CD14-positive monocyte (primary cell): ENCODE results near the gene ZNF32. TPM values are rescaled to one million over a fixed set of nuclear protein-coding genes. Genes with fewer than 3 reads are reported as not detected.

Experiments used
- DNase-seq, 3 donors: peaks; one replicate each; pipeline ENCODE4 v3.0.0-alpha.2; 2011 to 2022
- H2AFZ ChIP-seq: 2 replicates; pipeline ENCODE4 v1.6.0; 2012; ENCODE audit warnings: mild to moderate bottlenecking, low read depth, low read length, inconsistent platforms; ENCODE audit not compliant: insufficient read depth, poor library complexity, severe bottlenecking
- H3K27ac ChIP-seq, 2 donors: 1 replicate in 1 of 2; 2 replicates in 1 of 2; pipeline ENCODE4 v1.5.1; 2012 to 2013; ENCODE audit warnings: low read length in 2 of 2, control low read depth in 1 of 2, inconsistent platforms in 1 of 2, low read depth in 1 of 2, mild to moderate bottlenecking in 1 of 2
- H3K27me3 ChIP-seq, 2 donors: one replicate each; pipeline versions ENCODE4 v1.6.0 to v1.6.1; 2011 to 2013; ENCODE audit warnings: low read length in 2 of 2; ENCODE audit not compliant: control insufficient read depth in 2 of 2, insufficient read depth in 2 of 2
- H3K36me3 ChIP-seq, 2 donors: replicated peaks in 1 of 2; 1 replicate in 1 of 2; 2 replicates in 1 of 2; pipeline versions ENCODE4 v1.5.1 to v1.6.1; 2012 to 2013; ENCODE audit warnings: low read length in 2 of 2, control low read depth in 1 of 2, inconsistent platforms in 1 of 2, mild to moderate bottlenecking in 1 of 2; ENCODE audit not compliant: insufficient read depth in 2 of 2, control insufficient read depth in 1 of 2
- H3K4me1 ChIP-seq, 2 donors: 1 replicate in 1 of 2; 2 replicates in 1 of 2; pipeline versions ENCODE4 v1.5.1 to v1.6.1; 2012 to 2013; ENCODE audit warnings: low read length in 2 of 2, control low read depth in 1 of 2, inconsistent platforms in 1 of 2, mild to moderate bottlenecking in 1 of 2, moderate library complexity in 1 of 2; ENCODE audit not compliant: insufficient read depth in 2 of 2, control insufficient read depth in 1 of 2
- H3K4me2 ChIP-seq: replicated peaks from 2 replicates; pipeline ENCODE3; 2012; ENCODE audit warnings: low read length, moderate library complexity, mild to moderate bottlenecking; ENCODE audit not compliant: poor library complexity, severe bottlenecking; ENCODE audit errors: extremely low read depth
- H3K4me3 ChIP-seq, 3 experiments: fragments of 200-600 bp in 1 of 3; sonication (generic) in 1 of 3; replicated peaks in 1 of 3; 1 replicate in 2 of 3; 2 replicates in 1 of 3; pipeline ENCODE4 v1.5.1; 2011 to 2013; ENCODE audit warnings: low read length in 3 of 3, mild to moderate bottlenecking in 3 of 3, control low read depth in 2 of 3, low read depth in 2 of 3, inconsistent platforms in 1 of 3, moderate library complexity in 1 of 3
- H3K79me2 ChIP-seq: 2 replicates; pipeline ENCODE4 v1.6.0; 2012; ENCODE audit warnings: mild to moderate bottlenecking, control low read depth, inconsistent platforms, low read length, moderate library complexity; ENCODE audit not compliant: insufficient read depth
- H3K9ac ChIP-seq: 2 replicates; pipeline ENCODE4 v1.6.0; 2017; ENCODE audit warnings: low read length, mild to moderate bottlenecking; ENCODE audit not compliant: insufficient read depth, poor library complexity, severe bottlenecking
- H3K9me3 ChIP-seq, 2 donors: replicated peaks in 1 of 2; 1 replicate in 1 of 2; 2 replicates in 1 of 2; pipeline versions ENCODE4 v1.5.1 to v1.6.1; 2012 to 2013; ENCODE audit warnings: low read length in 2 of 2, control low read depth in 1 of 2; ENCODE audit not compliant: control insufficient read depth in 1 of 2, insufficient read depth in 1 of 2
- H4K20me1 ChIP-seq: 2 replicates; pipeline ENCODE4 v1.6.0; 2012; ENCODE audit warnings: mild to moderate bottlenecking, low read length, control low read depth, moderate library complexity; ENCODE audit not compliant: insufficient read depth
- H3K27ac Mint-ChIP-seq, 7 donors: one replicate each; pipeline ENCODE4 v1.8.0; 2020; ENCODE audit warnings: mild to moderate bottlenecking in 7 of 7, mixed read lengths in 7 of 7, moderate library complexity in 6 of 7, inconsistent platforms in 2 of 7
- H3K27me3 Mint-ChIP-seq, 3 donors: one replicate each; pipeline ENCODE4 v1.8.0; 2021 to 2022; ENCODE audit warnings: low read depth in 3 of 3, mild to moderate bottlenecking in 3 of 3, mixed read lengths in 3 of 3, moderate library complexity in 3 of 3, inconsistent platforms in 1 of 3
- H3K36me3 Mint-ChIP-seq, 2 donors: one replicate each; pipeline ENCODE4 v1.8.0; 2020; ENCODE audit warnings: mixed read lengths in 2 of 2, inconsistent platforms in 1 of 2, mild to moderate bottlenecking in 1 of 2
- H3K4me1 Mint-ChIP-seq: one replicate; pipeline ENCODE4 v1.8.0; 2020; ENCODE audit warnings: mild to moderate bottlenecking, mixed read lengths
- H3K4me3 Mint-ChIP-seq, 2 donors: one replicate each; pipeline ENCODE4 v1.8.0; 2020; ENCODE audit warnings: mild to moderate bottlenecking in 2 of 2, mixed read lengths in 2 of 2, moderate library complexity in 1 of 2
- H3K9me3 Mint-ChIP-seq, 7 donors: one replicate each; pipeline ENCODE4 v1.8.0; 2020 to 2022; ENCODE audit warnings: mixed read lengths in 7 of 7, mild to moderate bottlenecking in 6 of 7, moderate library complexity in 6 of 7, inconsistent platforms in 2 of 7
- WGBS: methylation state at CpG from one replicate; pipeline ENCODE4 v1.1.5; 2013; ENCODE audit warnings: missing lambda C conversion rate; ENCODE audit not compliant: insufficient coverage; 5-methylcytosine and 5-hydroxymethylcytosine counted together
- intact Hi-C, 2 donors: fragments of 100-400 bp; cut with micrococcal nuclease; formaldehyde crosslinking; loops; one replicate each; pipeline versions ENCODE4 v1.15.0 to v1.15.1; 2023
- polyA plus RNA-seq, 3 donors: library from polyadenylated mRNA; depleted of rRNA in 1 of 3; unstranded in 2 of 3; stranded (reverse) in 1 of 3; fragments of 300-500 nt in 2 of 3; fragments of >200 nt in 1 of 3; fragmentation: Illumina TruSeq in 2 of 3; gene quantifications; 1 replicate in 2 of 3; 2 replicates in 1 of 3; pipeline ENCODE4 v1.2.3, GENCODE V29; 2012 to 2021
- TF ChIP-seq, protein P1 (sequence below): fragments of 200-600 bp; IDR thresholded peaks from one replicate; pipeline ENCODE4 v1.8.0; 2022; ENCODE audit warnings: antibody characterized with exemption, mild to moderate bottlenecking

ZNF32 gene
- polyA plus RNA-seq, 3 donors: 16.7 to 33.6 (median 33.0) TPM

DNA sequence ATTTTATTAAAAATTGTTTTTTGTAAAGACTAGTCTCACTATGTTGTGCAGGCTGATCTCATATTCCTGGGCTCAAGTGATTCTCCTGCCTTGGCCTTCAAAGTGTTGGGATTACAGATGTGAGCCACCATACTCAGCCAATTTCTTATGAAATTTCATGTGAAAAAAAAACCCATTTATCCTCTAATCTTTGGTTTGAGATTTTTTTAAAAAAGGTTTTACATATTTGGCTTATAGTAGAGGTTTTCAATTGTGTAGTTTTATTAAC lies 35.5 kb upstream of the ZNF32 start:
- H3K9me3 Mint-ChIP-seq: peaks cover 0 to 5% (median 1%) of the 10 kb centered on the region in 7 donors
- Histone ChIP-seq H3K4me1 (peaks cover 2 to 3% of the 10 kb centered on the region in 2 donors), H3K27ac (no peak overlapping the region), H4K20me1 (no peaks in the 10 kb centered on the region), H3K4me2 (no peak overlapping the region), H3K79me2 (no peaks in the 10 kb centered on the region), H3K9ac (no peak overlapping the region), H3K36me3 (no peaks in the 10 kb centered on the region), H3K27me3 (no peaks in the 10 kb centered on the region), H3K9me3 (no peaks in the 10 kb centered on the region), H2AFZ (no peak overlapping the region), H3K4me3 (no peak overlapping the region)
- peaks cover 2% of the 10 kb centered on the region for H3K4me1 Mint-ChIP-seq
- TF ChIP-seq, protein P1, sequence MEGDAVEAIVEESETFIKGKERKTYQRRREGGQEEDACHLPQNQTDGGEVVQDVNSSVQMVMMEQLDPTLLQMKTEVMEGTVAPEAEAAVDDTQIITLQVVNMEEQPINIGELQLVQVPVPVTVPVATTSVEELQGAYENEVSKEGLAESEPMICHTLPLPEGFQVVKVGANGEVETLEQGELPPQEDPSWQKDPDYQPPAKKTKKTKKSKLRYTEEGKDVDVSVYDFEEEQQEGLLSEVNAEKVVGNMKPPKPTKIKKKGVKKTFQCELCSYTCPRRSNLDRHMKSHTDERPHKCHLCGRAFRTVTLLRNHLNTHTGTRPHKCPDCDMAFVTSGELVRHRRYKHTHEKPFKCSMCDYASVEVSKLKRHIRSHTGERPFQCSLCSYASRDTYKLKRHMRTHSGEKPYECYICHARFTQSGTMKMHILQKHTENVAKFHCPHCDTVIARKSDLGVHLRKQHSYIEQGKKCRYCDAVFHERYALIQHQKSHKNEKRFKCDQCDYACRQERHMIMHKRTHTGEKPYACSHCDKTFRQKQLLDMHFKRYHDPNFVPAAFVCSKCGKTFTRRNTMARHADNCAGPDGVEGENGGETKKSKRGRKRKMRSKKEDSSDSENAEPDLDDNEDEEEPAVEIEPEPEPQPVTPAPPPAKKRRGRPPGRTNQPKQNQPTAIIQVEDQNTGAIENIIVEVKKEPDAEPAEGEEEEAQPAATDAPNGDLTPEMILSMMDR: no peak
- H3K36me3 Mint-ChIP-seq: no peaks in the 10 kb centered on the region
- H3K27ac Mint-ChIP-seq: no peak overlapping the region
- H3K27me3 Mint-ChIP-seq: peaks cover 9 to 27% (median 16%) of the 10 kb centered on the region in 3 donors
- H3K4me3 Mint-ChIP-seq: no peak overlapping the region
- DNase-seq: no peak
- intact Hi-C loops: no loop called here

DNA sequence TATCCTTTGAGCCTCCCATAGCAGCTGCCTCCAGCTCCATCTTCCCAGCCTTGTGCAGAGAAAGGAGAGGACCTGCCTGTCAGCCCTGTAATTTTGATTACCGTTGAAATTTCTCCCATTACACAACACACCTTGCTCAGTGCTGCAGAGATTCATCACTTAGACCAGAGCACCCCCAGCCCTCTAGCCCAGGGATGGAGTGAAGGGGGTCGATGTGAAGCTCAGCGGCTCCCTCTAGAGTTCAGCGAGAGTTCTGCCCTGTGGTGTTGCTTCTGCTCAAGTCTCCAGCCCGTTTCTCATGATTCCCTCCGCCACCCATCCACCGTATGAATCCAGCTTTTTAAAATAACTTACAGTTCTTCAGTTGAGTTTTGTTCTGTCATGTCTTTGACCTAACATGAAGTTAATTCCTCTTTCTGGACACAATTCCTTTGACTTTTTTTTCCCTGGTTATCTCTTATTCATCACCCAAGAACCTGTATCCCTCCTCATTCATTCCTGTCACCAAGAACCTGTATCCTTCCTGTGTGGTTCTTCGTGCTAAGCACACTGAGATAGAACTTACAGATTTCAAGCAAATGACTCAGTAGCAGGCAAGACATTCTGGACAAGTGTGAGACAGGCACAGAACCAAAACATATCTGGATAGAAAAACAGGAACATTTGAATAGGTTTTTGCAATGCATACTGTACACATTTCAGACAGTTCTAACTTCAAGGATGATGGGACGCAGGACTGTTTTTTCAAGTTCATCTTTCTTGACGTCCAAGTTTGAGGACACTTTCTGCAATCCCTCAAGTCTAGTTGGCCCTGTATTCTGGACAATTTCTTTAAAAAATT lies 35.0 kb upstream of the ZNF32 start:
- Mint-ChIP-seq H3K27ac (no peak overlapping the region), H3K4me1 (no peaks in the 10 kb centered on the region), H3K36me3 (no peaks in the 10 kb centered on the region), H3K9me3 (peaks cover 0 to 3% (median 1%) of the 10 kb centered on the region in 7 donors), H3K4me3 (no peak overlapping the region), H3K27me3 (peaks cover 11 to 23% (median 14%) of the 10 kb centered on the region in 3 donors)
- no peak overlapping the region for H3K4me2 ChIP-seq
- no peaks in the 10 kb centered on the region for H3K79me2 ChIP-seq
- no peak overlapping the region for H3K27ac ChIP-seq
- H3K36me3 ChIP-seq: no peaks in the 10 kb centered on the region
- H3K4me1 ChIP-seq: no peaks in the 10 kb centered on the region
- H3K9ac ChIP-seq: no peak overlapping the region
- no peaks in the 10 kb centered on the region for H3K9me3 ChIP-seq
- H3K27me3 ChIP-seq: no peaks in the 10 kb centered on the region
- H2AFZ ChIP-seq: no peak overlapping the region
- intact Hi-C loops: no loop called here
- TF ChIP-seq, protein P1: peak; percentile 68
- DNase-seq: peak in 2 of 3 donors; percentile 4 to 14
- no peaks in the 10 kb centered on the region for H4K20me1 ChIP-seq
- H3K4me3 ChIP-seq: no peak overlapping the region
- WGBS: 23% methylated on average over 5 of the region's 10 CpGs
